B cell (primary cell): ENCODE data around the gene ARAP1.

Source experiments
- EZH2 ChIP-seq: IDR thresholded peaks from 2 replicates; pipeline ENCODE4 v1.6.1; 2012; ENCODE audit warnings: borderline replicate concordance, low read depth, mild to moderate bottlenecking, moderate library complexity, low read length; ENCODE audit not compliant: insufficient read depth, poor library complexity, severe bottlenecking
- TF ChIP-seq, protein P1 (sequence below): fragments of 200-600 bp; IDR thresholded peaks from one replicate; pipeline ENCODE4 v1.8.0; 2022; ENCODE audit warnings: antibody characterized with exemption, mild to moderate bottlenecking

DNA sequence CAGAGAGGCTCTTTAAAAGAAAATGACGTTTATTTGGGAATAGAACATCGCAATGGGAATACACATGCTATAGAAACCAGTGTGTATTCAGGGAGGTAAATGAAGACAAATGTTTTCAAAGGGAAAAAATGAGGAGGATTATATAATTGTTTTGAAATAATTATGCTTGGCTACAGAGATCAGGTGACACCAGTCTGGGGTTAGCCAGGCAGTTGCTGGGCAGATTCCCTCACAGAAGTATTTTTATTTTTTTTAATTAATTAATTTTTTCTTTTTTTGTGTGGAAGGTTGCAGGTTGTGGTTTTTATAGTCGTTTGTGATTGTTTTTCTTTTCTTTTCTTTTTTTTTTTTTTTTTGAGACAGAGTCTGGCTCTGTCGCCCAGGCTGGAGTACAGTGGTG is 47.2 kb upstream of the ARAP1 start:
- TF ChIP-seq, protein P1, sequence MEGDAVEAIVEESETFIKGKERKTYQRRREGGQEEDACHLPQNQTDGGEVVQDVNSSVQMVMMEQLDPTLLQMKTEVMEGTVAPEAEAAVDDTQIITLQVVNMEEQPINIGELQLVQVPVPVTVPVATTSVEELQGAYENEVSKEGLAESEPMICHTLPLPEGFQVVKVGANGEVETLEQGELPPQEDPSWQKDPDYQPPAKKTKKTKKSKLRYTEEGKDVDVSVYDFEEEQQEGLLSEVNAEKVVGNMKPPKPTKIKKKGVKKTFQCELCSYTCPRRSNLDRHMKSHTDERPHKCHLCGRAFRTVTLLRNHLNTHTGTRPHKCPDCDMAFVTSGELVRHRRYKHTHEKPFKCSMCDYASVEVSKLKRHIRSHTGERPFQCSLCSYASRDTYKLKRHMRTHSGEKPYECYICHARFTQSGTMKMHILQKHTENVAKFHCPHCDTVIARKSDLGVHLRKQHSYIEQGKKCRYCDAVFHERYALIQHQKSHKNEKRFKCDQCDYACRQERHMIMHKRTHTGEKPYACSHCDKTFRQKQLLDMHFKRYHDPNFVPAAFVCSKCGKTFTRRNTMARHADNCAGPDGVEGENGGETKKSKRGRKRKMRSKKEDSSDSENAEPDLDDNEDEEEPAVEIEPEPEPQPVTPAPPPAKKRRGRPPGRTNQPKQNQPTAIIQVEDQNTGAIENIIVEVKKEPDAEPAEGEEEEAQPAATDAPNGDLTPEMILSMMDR, result no peak
- TF ChIP-seq EZH2, result no peak
